OCI-LY1 (cell line): Measurements from ENCODE around the gene DOCK4.

Experiments used
- H2AFZ ChIP-seq: fragments of 200-600 bp; sonication (generic), shearing (Covaris generic); 2 replicates; pipeline ENCODE4 v1.6.0; 2014; ENCODE audit warnings: antibody characterized with exemption, mild to moderate bottlenecking, low read length
- H3F3A ChIP-seq: fragments of 200-600 bp; sonication (generic), shearing (Covaris generic); 2 replicates; pipeline ENCODE4 v1.6.0; 2014; ENCODE audit warnings: mild to moderate bottlenecking, antibody characterized with exemption, low read length, moderate library complexity; ENCODE audit not compliant: insufficient read depth
- H3K27ac ChIP-seq: fragments of 200-600 bp; sonication (generic); 2 replicates; pipeline ENCODE4 v1.5.1; 2014; ENCODE audit warnings: low read length, mixed run types, mild to moderate bottlenecking, low read depth; ENCODE audit not compliant: poor library complexity, severe bottlenecking
- H3K27me3 ChIP-seq: fragments of 200-600 bp; sonication (generic); 2 replicates; pipeline ENCODE4 v1.6.0; 2014; ENCODE audit warnings: antibody characterized with exemption, mild to moderate bottlenecking, low read length, moderate library complexity; ENCODE audit not compliant: insufficient read depth
- H3K36me3 ChIP-seq: fragments of 200-600 bp; sonication (generic); 2 replicates; pipeline ENCODE4 v1.6.1; 2014; ENCODE audit warnings: mild to moderate bottlenecking, antibody characterized with exemption, low read length, moderate library complexity, mixed read lengths; ENCODE audit not compliant: insufficient read depth
- H3K4me1 ChIP-seq: fragments of 200-600 bp; sonication (generic); 2 replicates; pipeline ENCODE4 v1.5.1; 2014; ENCODE audit warnings: mild to moderate bottlenecking, low read length, moderate library complexity; ENCODE audit not compliant: insufficient read depth, severe bottlenecking
- H3K4me2 ChIP-seq: fragments of 200-600 bp; sonication (generic), shearing (Covaris generic); 2 replicates; pipeline ENCODE4 v1.6.1; 2014; ENCODE audit warnings: low read length
- H3K4me3 ChIP-seq: fragments of 200-600 bp; sonication (generic); 2 replicates; pipeline ENCODE4 v1.5.1; 2014; ENCODE audit warnings: low read length, low read depth, mild to moderate bottlenecking, mixed read lengths; ENCODE audit not compliant: poor library complexity, severe bottlenecking
- H3K79me2 ChIP-seq: fragments of 200-600 bp; shearing (Covaris generic); 2 replicates; pipeline ENCODE4 v1.6.1; 2016; ENCODE audit warnings: mixed run types, low read length, mixed read lengths; ENCODE audit not compliant: insufficient read depth
- H3K9ac ChIP-seq: fragments of 200-600 bp; sonication (generic), shearing (Covaris generic); 2 replicates; pipeline ENCODE4 v1.6.1; 2014; ENCODE audit warnings: mild to moderate bottlenecking, low read length, mixed read lengths
- H3K9me2 ChIP-seq: fragments of 200-600 bp; sonication (generic), shearing (Covaris generic); 2 replicates; pipeline ENCODE4 v1.6.1; 2014; ENCODE audit warnings: low read depth, mild to moderate bottlenecking, low read length, mixed read lengths
- H3K9me3 ChIP-seq: fragments of 200-600 bp; shearing (Covaris generic); 2 replicates; pipeline ENCODE4 v1.6.1; 2014; ENCODE audit warnings: low read length, mixed read lengths
- H4K20me1 ChIP-seq: fragments of 200-600 bp; sonication (generic), shearing (Covaris generic); 2 replicates; pipeline ENCODE4 v1.6.0; 2016; ENCODE audit warnings: mild to moderate bottlenecking, low read length; ENCODE audit not compliant: insufficient read depth
- CTCF ChIP-seq: fragments of 200-600 bp; sonication (generic), shearing (Covaris generic); IDR thresholded peaks from 2 replicates; pipeline ENCODE4 v1.5.1; 2017; ENCODE audit warnings: mild to moderate bottlenecking, antibody characterized with exemption, low read length, moderate library complexity, mixed read lengths
- EZH2 ChIP-seq: fragments of 200-600 bp; sonication (generic), shearing (Covaris generic); IDR thresholded peaks from 2 replicates; pipeline ENCODE4 v1.8.0; 2017; ENCODE audit warnings: borderline replicate concordance, mixed run types, mild to moderate bottlenecking, antibody characterized with exemption, low read length, moderate library complexity, mixed read lengths

Gene DOCK4

GRCh38 chr7:111681242-111681641 lies 525.0 kb downstream of the DOCK4 start:
- Histone ChIP-seq H3K4me2 (no peak overlapping the region), H3K27me3 (no peaks in the 10 kb centered on the region; the same call in 1 of the 2 replicates), H3K27ac (no peak overlapping the region), H3K4me1 (no peaks in the 10 kb centered on the region), H3K9me3 (no peaks in the 10 kb centered on the region), H3K4me3 (no peak overlapping the region), H3F3A (no peaks in the 10 kb centered on the region), H4K20me1 (no peaks in the 10 kb centered on the region), H3K36me3 (no peaks in the 10 kb centered on the region), H3K9ac (no peak overlapping the region), H2AFZ (no peak overlapping the region), H3K9me2 (no peaks in the 10 kb centered on the region), H3K79me2 (no peaks in the 10 kb centered on the region)
- TF ChIP-seq CTCF (no peak), EZH2 (no peak)

GRCh38 chr7:111678986-111679385 lies 527.2 kb downstream of the DOCK4 start:
- H3K9ac ChIP-seq = no peak overlapping the region
- no peaks in the 10 kb centered on the region for H3K9me3 ChIP-seq
- H2AFZ ChIP-seq = no peak overlapping the region
- H4K20me1 ChIP-seq = no peaks in the 10 kb centered on the region
- H3F3A ChIP-seq = no peaks in the 10 kb centered on the region
- no peak overlapping the region for H3K4me3 ChIP-seq
- no peak overlapping the region for H3K4me2 ChIP-seq
- H3K9me2 ChIP-seq = no peaks in the 10 kb centered on the region
- H3K4me1 ChIP-seq = no peaks in the 10 kb centered on the region
- H3K79me2 ChIP-seq = no peaks in the 10 kb centered on the region
- no peaks in the 10 kb centered on the region for H3K27me3 ChIP-seq
- H3K36me3 ChIP-seq = no peaks in the 10 kb centered on the region
- H3K27ac ChIP-seq = no peak overlapping the region
- TF ChIP-seq EZH2 (no peak), CTCF (no peak)

GRCh38 chr7:111678281-111678680 lies 527.9 kb downstream of the DOCK4 start:
- H3K36me3 ChIP-seq = no peaks in the 10 kb centered on the region
- no peaks in the 10 kb centered on the region for H3K27me3 ChIP-seq
- H3F3A ChIP-seq = no peaks in the 10 kb centered on the region
- no peak overlapping the region for H3K4me3 ChIP-seq
- no peaks in the 10 kb centered on the region for H3K9me3 ChIP-seq
- H3K4me2 ChIP-seq = no peak overlapping the region
- no peaks in the 10 kb centered on the region for H4K20me1 ChIP-seq
- H3K9ac ChIP-seq = no peak overlapping the region
- TF ChIP-seq CTCF (no peak), EZH2 (no peak)
- no peaks in the 10 kb centered on the region for H3K4me1 ChIP-seq
- no peak overlapping the region for H3K27ac ChIP-seq
- no peaks in the 10 kb centered on the region for H3K79me2 ChIP-seq
- H3K9me2 ChIP-seq = no peaks in the 10 kb centered on the region
- H2AFZ ChIP-seq = no peak overlapping the region
